IPS-20b (cell line): ENCODE data around the gene WDFY4.

Experiments
- H3K27ac ChIP-seq: one replicate; pipeline ENCODE4 v1.5.1; 2013; ENCODE audit warnings: low read length
- H3K27me3 ChIP-seq: 2 replicates; pipeline ENCODE4 v1.6.1; 2013; ENCODE audit warnings: mild to moderate bottlenecking, low read length, inconsistent platforms; ENCODE audit not compliant: insufficient read depth
- H3K36me3 ChIP-seq: 2 replicates; pipeline ENCODE4 v1.6.1; 2013; ENCODE audit warnings: low read depth, mild to moderate bottlenecking, inconsistent platforms, low read length, moderate library complexity; ENCODE audit not compliant: insufficient read depth
- H3K4me1 ChIP-seq: 2 replicates; pipeline ENCODE4 v1.6.1; 2013; ENCODE audit warnings: mild to moderate bottlenecking, control low read depth, inconsistent platforms, low read length, moderate library complexity; ENCODE audit not compliant: insufficient read depth
- H3K4me3 ChIP-seq: 2 replicates; pipeline ENCODE4 v1.5.1; 2013; ENCODE audit warnings: mild to moderate bottlenecking, low read length, inconsistent platforms
- H3K9ac ChIP-seq: 2 replicates; pipeline ENCODE4 v1.6.1; 2013; ENCODE audit warnings: low read depth, mild to moderate bottlenecking, inconsistent platforms, low read length, moderate library complexity
- H3K9me3 ChIP-seq: 2 replicates; pipeline ENCODE4 v1.6.1; 2013; ENCODE audit warnings: mild to moderate bottlenecking, low read depth, low read length, inconsistent platforms; ENCODE audit not compliant: insufficient read depth

WDFY4 gene

DNA sequence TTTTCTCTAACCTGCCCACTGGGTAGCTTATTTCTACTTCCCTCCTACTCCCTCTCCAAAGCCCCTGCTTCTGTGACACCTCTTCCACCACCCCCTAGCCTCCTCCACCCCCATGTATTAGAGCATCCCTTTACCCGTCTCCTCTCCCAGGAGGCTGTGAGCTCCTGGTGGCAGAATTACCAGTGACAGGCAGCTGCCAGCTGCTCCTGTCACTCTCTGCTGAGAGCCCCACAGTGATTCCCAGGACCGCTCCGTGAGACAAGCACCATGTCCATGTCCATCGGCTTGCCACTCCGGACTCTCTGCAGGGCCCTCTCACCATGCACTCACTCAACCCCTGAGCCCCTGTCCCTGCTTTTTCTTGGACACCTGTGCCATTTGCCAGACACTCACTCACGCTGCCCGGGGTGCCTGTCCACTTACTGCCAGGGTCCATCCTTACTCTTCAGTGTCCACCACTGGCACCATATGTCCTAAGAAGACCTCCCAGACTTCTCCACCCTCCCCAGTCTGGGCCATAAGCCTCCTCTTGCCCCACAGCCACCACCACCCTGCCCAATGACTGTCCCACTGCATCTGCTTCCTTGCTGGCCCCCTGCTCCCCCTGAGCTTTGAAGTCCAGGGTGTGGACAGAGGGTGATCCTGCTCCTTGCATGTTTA lies 9.8 kb downstream of the WDFY4 start:
- no peak overlapping the region for H3K9ac ChIP-seq
- peaks cover 5% of the 10 kb centered on the region; the same call in 1 of the 2 replicates for H3K9me3 ChIP-seq
- H3K4me1 ChIP-seq, result no peaks in the 10 kb centered on the region
- H3K36me3 ChIP-seq, result no peaks in the 10 kb centered on the region
- no peak overlapping the region for H3K27ac ChIP-seq
- H3K4me3 ChIP-seq, result no peak overlapping the region
- H3K27me3 ChIP-seq, result no peaks in the 10 kb centered on the region

DNA sequence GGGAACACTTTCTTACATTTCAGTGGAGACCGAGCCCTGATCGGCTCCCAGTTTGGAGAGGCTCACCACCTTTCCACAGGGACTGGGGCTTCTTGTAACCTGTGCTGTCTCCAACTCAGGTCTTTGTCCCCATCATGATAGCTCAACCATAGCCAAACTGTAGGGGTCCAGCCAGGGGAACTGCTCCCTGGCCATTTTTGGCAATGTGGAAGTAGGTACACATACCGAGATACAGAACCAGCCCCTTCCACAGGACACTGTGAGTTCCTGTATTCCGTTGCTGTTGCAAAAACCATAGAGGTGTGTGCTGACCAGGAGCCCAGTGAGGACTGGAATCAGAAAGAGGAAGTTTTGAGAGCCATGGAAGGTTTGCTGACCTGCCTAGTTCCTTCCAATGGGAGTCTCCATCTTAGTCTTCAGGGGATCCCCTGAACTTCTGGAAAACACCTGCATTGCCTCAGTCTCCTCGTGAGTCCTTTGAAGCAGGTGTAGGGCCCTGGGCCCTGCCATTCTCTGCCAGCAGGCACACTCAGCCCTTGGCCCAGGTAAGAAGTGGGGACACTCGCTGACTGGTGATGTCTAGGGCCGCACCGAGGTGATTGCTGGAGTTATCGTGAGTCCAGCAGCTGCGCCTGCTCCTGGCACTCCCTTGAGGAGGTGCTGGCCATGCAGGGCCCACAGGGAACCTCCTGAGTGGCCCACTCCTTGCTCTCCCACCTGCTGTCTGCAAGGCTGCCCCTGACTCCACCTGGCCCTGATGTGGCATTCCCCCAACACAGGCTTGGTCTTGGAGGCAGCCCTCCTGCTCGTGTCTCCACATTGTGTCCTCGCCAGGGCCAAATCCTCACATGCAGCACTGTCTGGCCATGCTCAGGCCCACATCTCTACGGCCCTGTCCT lies 11.2 kb downstream of the WDFY4 start:
- Histone ChIP-seq H3K4me3 (no peak overlapping the region), H3K9me3 (no peaks in the 10 kb centered on the region), H3K4me1 (no peaks in the 10 kb centered on the region), H3K27me3 (no peaks in the 10 kb centered on the region), H3K36me3 (no peaks in the 10 kb centered on the region), H3K9ac (no peak overlapping the region), H3K27ac (no peak overlapping the region)

- Histone ChIP-seq H3K9me3 (no peaks in the 10 kb centered on the region), H3K27me3 (no peaks in the 10 kb centered on the region), H3K9ac (no peak overlapping the region), H3K36me3 (no peaks in the 10 kb centered on the region), H3K27ac (no peak overlapping the region), H3K4me3 (no peak overlapping the region), H3K4me1 (no peaks in the 10 kb centered on the region)
Measured at GRCh38 chr10:48696535-48696873, 11.8 kb downstream of the WDFY4 start.

GRCh38 chr10:48697091-48697490 lies 12.4 kb downstream of the WDFY4 start:
- H3K4me1 ChIP-seq, result no peaks in the 10 kb centered on the region

GRCh38 chr10:48697821-48698764 lies 13.4 kb downstream of the WDFY4 start:
- no peaks in the 10 kb centered on the region for H3K27me3 ChIP-seq
- H3K36me3 ChIP-seq, result no peaks in the 10 kb centered on the region
- no peak overlapping the region for H3K4me3 ChIP-seq
- H3K4me1 ChIP-seq, result no peaks in the 10 kb centered on the region
- no peaks in the 10 kb centered on the region for H3K9me3 ChIP-seq
- H3K27ac ChIP-seq, result no peak overlapping the region
- H3K9ac ChIP-seq, result no peak overlapping the region

More at GRCh38 chr10:48697091-48697490, 12.4 kb downstream of the WDFY4 start:
- H3K9me3 ChIP-seq, result no peaks in the 10 kb centered on the region
- no peak overlapping the region for H3K27ac ChIP-seq
- no peaks in the 10 kb centered on the region for H3K27me3 ChIP-seq
- H3K36me3 ChIP-seq, result no peaks in the 10 kb centered on the region
- no peak overlapping the region for H3K4me3 ChIP-seq
- no peak overlapping the region for H3K9ac ChIP-seq

- no peak overlapping the region for H3K9ac ChIP-seq
- no peak overlapping the region for H3K4me3 ChIP-seq
- H3K27ac ChIP-seq, result no peak overlapping the region
- H3K9me3 ChIP-seq, result no peaks in the 10 kb centered on the region
- no peaks in the 10 kb centered on the region for H3K27me3 ChIP-seq
- no peaks in the 10 kb centered on the region for H3K36me3 ChIP-seq
- H3K4me1 ChIP-seq, result no peaks in the 10 kb centered on the region
Measured at GRCh38 chr10:48699011-48699627, 14.4 kb downstream of the WDFY4 start.

DNA sequence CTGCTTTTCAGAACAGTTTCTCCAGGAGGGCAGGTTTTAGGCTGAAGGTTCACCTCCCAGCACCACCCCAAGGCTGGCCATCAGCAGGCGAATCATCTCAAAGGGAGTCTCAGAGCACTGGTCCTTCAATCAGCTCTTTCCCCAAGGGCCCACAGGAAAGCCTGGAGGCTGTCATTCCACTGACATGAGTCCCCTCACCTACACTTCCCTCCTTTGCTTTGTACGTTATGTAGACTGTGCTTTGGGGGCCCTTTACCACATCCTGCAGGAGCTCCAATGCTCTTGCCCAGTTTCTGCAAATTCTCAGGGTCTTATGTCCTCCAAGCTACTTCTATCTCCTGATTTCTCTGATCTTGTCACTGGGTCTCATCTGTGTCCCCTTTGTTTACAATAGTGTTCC lies 15.4 kb downstream of the WDFY4 start:
- H3K4me1 ChIP-seq, result no peaks in the 10 kb centered on the region
- no peak overlapping the region for H3K9ac ChIP-seq
- no peaks in the 10 kb centered on the region for H3K36me3 ChIP-seq
- no peaks in the 10 kb centered on the region for H3K27me3 ChIP-seq
- H3K9me3 ChIP-seq, result no peaks in the 10 kb centered on the region
- no peak overlapping the region for H3K4me3 ChIP-seq
- no peak overlapping the region for H3K27ac ChIP-seq

GRCh38 chr10:48700493-48700892 lies 15.8 kb downstream of the WDFY4 start:
- H3K4me3 ChIP-seq, result no peak overlapping the region
- H3K27me3 ChIP-seq, result no peaks in the 10 kb centered on the region
- H3K4me1 ChIP-seq, result no peaks in the 10 kb centered on the region

GRCh38 chr10:48701139-48701901 lies 16.6 kb downstream of the WDFY4 start:
- H3K9ac ChIP-seq, result no peak overlapping the region
- H3K27ac ChIP-seq, result no peak overlapping the region

More at GRCh38 chr10:48700493-48700892, 15.8 kb downstream of the WDFY4 start:
- Histone ChIP-seq H3K9ac (no peak overlapping the region), H3K36me3 (no peaks in the 10 kb centered on the region), H3K27ac (no peak overlapping the region), H3K9me3 (no peaks in the 10 kb centered on the region)

DNA sequence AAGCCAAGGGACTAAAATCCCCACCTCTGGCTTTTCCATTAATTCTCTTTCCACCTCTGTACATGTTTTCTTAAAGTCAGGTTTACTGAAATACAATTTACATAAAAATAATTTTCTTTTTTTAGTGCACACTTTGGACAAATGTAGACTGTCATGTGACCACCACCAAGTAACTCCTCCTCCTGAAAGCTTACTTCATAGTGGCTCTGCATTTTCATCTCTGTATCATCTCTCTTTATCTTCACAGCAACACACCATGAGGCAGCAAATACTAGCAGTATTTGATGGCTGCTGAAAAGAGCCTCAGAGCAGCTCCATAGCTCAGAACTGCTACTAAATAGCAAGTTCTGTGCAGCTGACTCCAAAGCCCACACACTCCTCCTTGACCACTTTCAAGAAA lies 17.3 kb downstream of the WDFY4 start:
- no peaks in the 10 kb centered on the region for H3K27me3 ChIP-seq
- H3K9ac ChIP-seq, result no peak overlapping the region
- no peaks in the 10 kb centered on the region for H3K9me3 ChIP-seq
- no peaks in the 10 kb centered on the region for H3K36me3 ChIP-seq
- H3K27ac ChIP-seq, result no peak overlapping the region
- H3K4me3 ChIP-seq, result no peak overlapping the region
- no peaks in the 10 kb centered on the region for H3K4me1 ChIP-seq

More at GRCh38 chr10:48701139-48701901, 16.6 kb downstream of the WDFY4 start:
- Histone ChIP-seq H3K27me3 (no peaks in the 10 kb centered on the region), H3K9me3 (no peaks in the 10 kb centered on the region), H3K36me3 (no peaks in the 10 kb centered on the region), H3K4me3 (no peak overlapping the region), H3K4me1 (no peaks in the 10 kb centered on the region)
